ENCODE results near the gene MGMT.

Gene MGMT

GRCh38 chr10:129495698-129496097 is 28.7 kb downstream of the MGMT start:
- DNase-seq = no peak

GRCh38 chr10:129497013-129497412 is 30.0 kb downstream of the MGMT start:
- DNase-seq = no peak

- no peak for DNase-seq
Observed at GRCh38 chr10:129498680-129499079, 31.6 kb downstream of the MGMT start.

- no peak for DNase-seq
Observed at GRCh38 chr10:129500617-129501339, 33.7 kb downstream of the MGMT start.

- DNase-seq = no peak
Observed at GRCh38 chr10:129501652-129502436, 34.8 kb downstream of the MGMT start.

GRCh38 chr10:129502448-129502847 is 35.4 kb downstream of the MGMT start:
- no peak for DNase-seq

GRCh38 chr10:129505500-129506075 is 38.5 kb downstream of the MGMT start:
- no peak for DNase-seq

- DNase-seq = no peak
Observed at GRCh38 chr10:129506101-129506797, 39.2 kb downstream of the MGMT start.

- DNase-seq = no peak
Observed at GRCh38 chr10:129507216-129507889, 40.3 kb downstream of the MGMT start.

- DNase-seq = no peak
Observed at GRCh38 chr10:129509155-129509554, 42.1 kb downstream of the MGMT start.

- DNase-seq = no peak
Observed at GRCh38 chr10:129509835-129510234, 42.8 kb downstream of the MGMT start.

- DNase-seq = no peak
Observed at GRCh38 chr10:129511086-129511485, 44.0 kb downstream of the MGMT start.

GRCh38 chr10:129511758-129512157 is 44.7 kb downstream of the MGMT start:
- DNase-seq = no peak

GRCh38 chr10:129513312-129513711 is 46.3 kb downstream of the MGMT start:
- no peak for DNase-seq

GRCh38 chr10:129514568-129515451 is 47.8 kb downstream of the MGMT start:
- DNase-seq = no peak

- no peak for DNase-seq
Observed at GRCh38 chr10:129516846-129517679, 50.0 kb downstream of the MGMT start.

GRCh38 chr10:129517680-129518057 is 50.6 kb downstream of the MGMT start:
- DNase-seq = no peak

GRCh38 chr10:129518793-129519192 is 51.8 kb downstream of the MGMT start:
- no peak for DNase-seq

- DNase-seq = no peak
Observed at GRCh38 chr10:129520440-129521080, 53.5 kb downstream of the MGMT start.

All from hippocampal formation (tissue), 2 donors.